Brain pericyte (primary cell): Measurements from ENCODE around the gene VSIG10.
"Not testable (repeated sequence)": the region's sequence is repeated elsewhere in the genome, so short reads cannot be mapped to it uniquely, and the experiment has no call there.

Source experiments
- DNase-seq: peaks from one replicate; pipeline ENCODE4 v3.0.0-alpha.2; 2012; ENCODE audit warnings: low read depth, low spot score

Gene VSIG10

GRCh38 chr12:118107694-118108093 is 3.9 kb upstream of the VSIG10 start:
- DNase-seq, result no peak

DNA sequence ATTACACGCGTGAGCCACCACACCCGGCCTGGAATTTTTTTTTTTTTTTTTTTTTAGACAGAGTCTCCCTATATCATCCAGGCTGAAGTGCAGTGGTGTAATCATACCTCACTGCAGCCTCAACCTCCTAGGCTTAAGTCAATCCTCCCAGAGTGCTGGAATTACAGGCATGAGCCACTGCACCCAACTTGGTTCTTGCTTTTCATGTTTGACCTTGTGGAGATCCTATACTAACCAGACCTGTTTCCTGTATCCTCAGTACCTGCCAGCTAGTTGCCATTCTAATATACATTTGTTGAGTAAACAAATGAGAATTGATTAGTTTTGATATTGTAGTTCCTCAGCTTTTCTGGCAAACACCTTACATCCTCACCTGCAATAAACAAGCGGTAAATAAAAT is 3.2 kb upstream of the VSIG10 start:
- DNase-seq, result no peak

DNA sequence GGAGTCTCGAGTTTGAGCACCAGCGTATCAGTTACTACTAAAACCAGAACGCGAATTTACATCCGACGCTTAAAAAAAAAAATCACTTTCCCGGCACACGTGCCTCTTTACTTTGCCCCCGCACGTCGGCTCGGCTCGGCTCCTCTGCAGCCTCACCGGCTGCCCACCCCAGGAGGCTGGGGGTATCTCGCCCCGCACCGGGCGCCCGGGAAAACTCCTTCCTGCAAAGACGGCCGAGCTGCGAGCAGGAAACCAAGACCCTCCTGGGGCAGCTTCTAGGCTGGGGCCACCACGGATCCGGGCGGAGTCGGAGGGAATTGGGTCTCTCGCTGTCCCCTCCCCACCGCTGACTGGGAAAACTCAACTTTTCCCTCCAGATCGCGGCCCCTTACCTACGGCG is 610 bp downstream of the VSIG10 start:
- no peak for DNase-seq

- no peak for DNase-seq
Measured at GRCh38 chr12:118102609-118103008, 1.2 kb downstream of the VSIG10 start.

DNA sequence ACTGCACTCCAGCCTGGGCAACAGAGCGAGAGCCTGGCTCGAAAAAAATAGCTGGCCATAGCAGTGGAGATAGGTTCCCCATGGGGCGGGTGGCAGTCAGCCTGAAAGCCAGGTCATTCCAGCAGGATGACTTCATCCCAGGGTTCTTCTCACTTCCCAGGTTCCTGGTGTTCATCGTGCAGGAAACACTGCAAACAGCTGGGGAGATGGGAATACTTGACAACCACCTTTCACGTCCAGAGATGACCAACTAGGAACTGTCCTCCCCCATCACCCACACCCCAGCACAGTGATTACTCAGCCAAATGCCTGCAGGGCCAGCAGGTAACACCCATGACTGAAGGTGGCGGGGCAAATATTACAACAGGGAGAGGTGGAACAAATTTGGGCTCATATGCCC is 1.7 kb downstream of the VSIG10 start:
- DNase-seq, result no peak

GRCh38 chr12:118101051-118101450 is 2.8 kb downstream of the VSIG10 start:
- DNase-seq, result no peak

GRCh38 chr12:118098911-118099671 is 4.7 kb downstream of the VSIG10 start:
- DNase-seq, result no peak

- no peak for DNase-seq
Measured at GRCh38 chr12:118098401-118098800, 5.4 kb downstream of the VSIG10 start.

DNA sequence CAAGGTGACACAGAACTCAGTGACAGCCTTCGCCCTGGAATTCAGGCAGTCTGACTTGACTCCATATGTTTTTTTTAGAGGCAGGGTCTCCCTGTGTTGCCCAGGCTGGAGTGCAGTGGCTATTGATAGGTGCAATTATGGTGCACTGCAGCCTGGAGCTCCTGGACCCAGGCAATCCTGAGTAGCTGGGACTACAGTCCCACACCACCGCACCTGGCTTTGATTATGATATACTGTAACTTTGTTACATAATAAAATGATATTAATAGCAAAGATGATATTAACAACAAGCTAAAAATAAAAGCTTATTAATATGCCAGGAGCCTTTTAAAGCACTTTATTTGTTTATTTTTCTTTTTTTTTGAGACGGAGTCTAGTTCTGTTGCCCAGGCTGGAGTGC is 9.8 kb downstream of the VSIG10 start:
- DNase-seq, result no peak

DNA sequence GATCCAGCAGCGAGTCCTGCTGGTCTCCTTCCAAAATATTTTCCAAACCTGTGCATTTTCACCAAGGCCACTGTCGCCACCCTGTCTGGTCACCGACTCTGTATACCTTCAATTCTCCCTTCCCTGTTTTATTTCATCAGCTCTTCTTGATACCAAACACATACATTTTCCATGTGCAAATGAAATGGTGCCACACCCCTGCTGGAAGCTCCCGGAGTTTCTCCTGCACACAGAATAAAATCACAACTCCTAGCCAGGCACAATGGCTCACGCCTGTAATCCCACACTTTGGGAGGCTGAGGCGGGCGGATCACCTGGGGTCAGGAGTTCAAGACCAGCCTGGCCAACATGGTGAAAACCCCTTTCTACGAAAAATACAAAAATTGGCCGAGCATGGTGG is 14.0 kb downstream of the VSIG10 start:
- no peak for DNase-seq

- no peak for DNase-seq
Measured at GRCh38 chr12:118082161-118082560, 21.6 kb downstream of the VSIG10 start.

- not testable (repeated sequence) for DNase-seq
Measured at GRCh38 chr12:118081521-118081920, 22.3 kb downstream of the VSIG10 start.

- no peak for DNase-seq
Measured at GRCh38 chr12:118073768-118074167, 30.0 kb downstream of the VSIG10 start.

- no peak for DNase-seq
Measured at GRCh38 chr12:118070650-118071049, 33.2 kb downstream of the VSIG10 start.

DNA sequence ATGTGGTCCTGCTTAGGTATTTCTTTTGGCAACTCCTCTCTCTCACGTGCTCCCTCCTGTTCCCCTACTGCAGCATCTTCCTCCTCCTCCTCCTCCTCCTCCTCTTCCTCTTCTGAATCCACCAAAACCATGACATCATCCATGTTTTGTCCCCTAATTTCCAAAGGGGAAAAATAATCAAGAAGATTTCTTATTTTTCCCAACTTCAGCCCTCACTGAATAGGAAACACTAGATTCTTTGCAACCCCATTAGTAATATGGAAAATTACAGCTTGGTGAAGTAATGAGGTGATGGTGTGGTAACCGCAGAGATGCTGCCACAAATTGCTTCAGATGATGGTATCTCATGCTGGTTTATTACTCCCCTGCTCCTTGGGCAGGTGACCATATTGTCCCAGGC is 35.4 kb downstream of the VSIG10 start:
- no peak for DNase-seq

GRCh38 chr12:118065380-118065779 is 38.4 kb downstream of the VSIG10 start:
- no peak for DNase-seq

DNA sequence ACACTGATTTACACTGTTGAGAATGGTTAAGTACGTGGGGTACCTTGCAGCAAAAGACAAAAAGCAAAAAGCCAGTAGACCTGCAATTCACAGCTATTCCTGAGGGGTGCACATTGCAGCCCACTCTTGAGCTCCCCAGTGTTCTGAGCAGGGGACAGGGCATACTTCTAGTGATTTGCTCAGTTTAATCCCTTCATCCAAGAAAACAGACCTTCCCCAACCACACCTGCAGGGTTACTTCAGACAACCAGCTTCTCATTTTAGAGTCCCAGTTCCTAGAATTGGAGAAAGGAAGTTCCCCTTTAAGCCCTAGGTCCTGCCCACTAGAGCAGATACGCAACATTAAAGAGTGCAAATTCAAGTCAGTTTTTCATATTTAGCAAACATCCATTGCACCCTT is 39.2 kb downstream of the VSIG10 start:
- no peak for DNase-seq

GRCh38 chr12:118063576-118064391 is 40.0 kb downstream of the VSIG10 start:
- no peak for DNase-seq

- DNase-seq, result no peak
Measured at GRCh38 chr12:118061873-118062843, 41.7 kb downstream of the VSIG10 start.

DNA sequence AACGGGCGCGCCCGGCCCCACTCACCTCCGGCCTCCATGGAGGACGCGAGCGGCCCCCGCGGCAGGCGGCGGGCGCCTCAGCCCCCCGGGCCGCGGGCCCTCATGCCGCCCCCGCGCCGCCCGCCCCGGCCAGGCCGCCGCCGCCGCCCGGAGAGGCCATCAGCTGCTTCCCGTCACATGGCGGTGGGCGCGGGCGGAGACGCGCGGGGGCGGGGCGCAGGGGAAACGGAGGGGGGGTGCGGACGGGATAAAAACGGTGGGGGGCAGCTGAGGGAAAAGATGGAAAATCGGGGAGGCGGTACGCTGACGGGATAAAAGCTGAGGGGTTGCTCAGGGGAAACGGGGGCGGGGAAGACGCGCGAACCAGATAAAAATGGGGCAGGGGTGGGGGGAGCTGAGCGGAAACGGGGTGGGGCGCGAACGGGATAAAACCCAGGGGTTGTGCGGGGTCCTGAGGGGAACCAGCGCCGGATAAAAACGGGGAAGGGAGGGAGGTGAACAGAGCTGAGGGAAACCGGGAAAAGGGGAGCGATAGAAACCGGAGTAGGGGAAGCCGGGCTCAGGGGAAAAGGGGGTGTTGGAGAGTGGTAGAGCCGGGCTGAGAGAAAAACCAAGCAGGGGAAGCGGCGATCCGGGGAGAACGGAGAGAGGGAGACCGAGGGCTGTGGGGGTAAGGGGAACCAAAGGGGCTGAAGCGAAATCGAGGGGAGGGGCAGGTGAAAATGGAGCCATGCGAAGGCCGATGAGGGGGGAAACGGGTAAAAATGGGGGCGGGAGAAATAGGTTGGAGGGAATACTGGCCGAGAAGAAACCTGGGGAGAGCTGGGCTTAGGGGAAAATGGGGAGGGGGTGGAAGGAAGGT is 42.6 kb downstream of the VSIG10 start, which contains the start of gene WSB2:
Gene WSB2, minus strand, starts transcription at position 169 of the 862 bp plus-strand sequence. Its CDS starts 131 bp downstream, at position 38.
- DNase-seq, result no peak
